Right ventricle myocardium superior (tissue), 1 donor: ENCODE results near the gene URI1. TPM values are rescaled to one million over a fixed set of nuclear protein-coding genes. Genes with fewer than 3 reads are reported as not detected.
"Not testable (repeated sequence)": the region's sequence is repeated elsewhere in the genome, so short reads cannot be mapped to it uniquely, and the experiment has no call there.

Experiments
- ATAC-seq: fragments of 200-7000 bp; cut with Tn5 transposase; one replicate; pipeline ENCODE4 v1.9.1; 2020; ENCODE audit warnings: mild to moderate bottlenecking; ENCODE audit not compliant: poor library complexity
- DNase-seq: peaks from one replicate; pipeline ENCODE4 v3.0.0-alpha.2; 2020
- intact Hi-C: fragments of 100-400 bp; cut with DNase I; formaldehyde crosslinking; loops from one replicate; pipeline ENCODE4 v1.11.2; 2022
- total RNA-seq: library from RNA; stranded (reverse); fragmentation: NEBNext Ultra II Directional; extraction: Animal tissue kit (Norgen Biotek cat#: 25700); gene quantifications from one replicate; pipeline ENCODE4 v1.2.1, GENCODE V29; 2021
- donor health status: DM: no; HTN: yes; CAD: no; lungs with severe emphysema.

URI1 gene
- total RNA-seq, 1 donor from 2014 or later, result 44.6 TPM

GRCh38 chr19:29966142-29966541 is 24.1 kb downstream of the URI1 start:
- DNase-seq, intact Hi-C loops: not testable (repeated sequence)
- peak; percentile 52 for ATAC-seq

- intact Hi-C loops, result no loop called here
- ATAC-seq, result peak; percentile 47
- DNase-seq, result no peak
Measured at GRCh38 chr19:29966588-29967249, 24.7 kb downstream of the URI1 start.

- DNase-seq, result no peak
- intact Hi-C loops, result no loop called here
- ATAC-seq, result peak; percentile 22
Measured at GRCh38 chr19:29967623-29968022, 25.6 kb downstream of the URI1 start.

DNA sequence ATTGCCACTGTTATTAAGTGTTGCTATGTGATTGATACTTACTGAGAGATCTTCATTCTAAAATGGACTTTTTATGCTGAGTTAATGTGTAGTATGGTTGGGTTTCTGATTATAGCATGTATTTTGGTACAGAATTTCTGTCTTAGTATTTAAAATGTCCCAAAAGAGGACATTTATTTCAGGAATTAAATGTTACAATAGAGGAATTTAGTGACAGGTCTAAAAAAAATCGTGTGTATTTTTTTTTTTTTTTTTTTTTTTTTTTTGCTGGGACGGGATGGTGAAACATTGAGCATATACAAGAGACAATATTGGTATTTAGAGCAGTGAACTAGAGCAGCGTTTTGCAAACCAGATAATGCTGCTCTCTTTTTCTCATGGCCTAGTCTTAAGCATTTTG is 27.9 kb downstream of the URI1 start:
- intact Hi-C loops, result no loop called here
- DNase-seq (no peak), ATAC-seq (no peak)

DNA sequence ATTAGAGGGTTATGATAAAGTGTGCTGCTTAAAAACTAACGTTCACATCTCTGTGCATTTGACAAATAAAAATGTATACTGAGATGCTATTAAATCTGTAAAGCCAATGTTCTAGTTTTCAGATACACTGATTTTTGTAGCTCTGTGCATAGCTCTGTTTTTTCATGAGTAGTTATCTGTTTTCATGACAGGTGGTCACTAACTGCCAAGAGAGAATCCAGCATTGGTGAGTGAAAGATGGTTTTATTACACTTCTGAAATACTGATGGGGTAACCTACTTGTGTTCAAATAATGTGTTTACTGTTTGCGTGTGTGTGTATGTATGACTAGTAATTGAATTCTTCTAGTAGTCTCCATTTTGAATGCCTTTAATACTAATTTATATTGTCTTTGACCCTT is 29.0 kb downstream of the URI1 start:
- no peak for DNase-seq
- no peak for ATAC-seq
- intact Hi-C loops, result no loop called here

DNA sequence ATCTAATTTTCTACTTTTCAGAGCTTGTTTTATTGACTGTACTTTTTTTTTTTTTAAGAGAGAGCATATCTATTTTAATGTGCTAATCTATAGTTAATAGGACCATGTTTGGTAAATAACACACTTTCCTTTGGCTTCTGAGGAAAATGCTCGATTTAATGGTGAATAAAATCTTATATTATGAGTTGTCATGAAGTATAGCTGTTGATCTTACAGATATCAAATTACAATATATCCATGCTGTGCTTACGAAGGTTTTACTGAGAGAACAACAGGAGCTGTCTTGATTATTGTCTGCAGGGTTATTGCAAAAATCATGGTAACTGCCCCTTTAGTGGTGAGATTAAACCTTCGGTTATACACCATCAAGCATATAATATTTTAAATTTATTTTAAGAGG is 29.6 kb downstream of the URI1 start:
- ATAC-seq (no peak), DNase-seq (no peak)
- intact Hi-C loops, result no loop called here

DNA sequence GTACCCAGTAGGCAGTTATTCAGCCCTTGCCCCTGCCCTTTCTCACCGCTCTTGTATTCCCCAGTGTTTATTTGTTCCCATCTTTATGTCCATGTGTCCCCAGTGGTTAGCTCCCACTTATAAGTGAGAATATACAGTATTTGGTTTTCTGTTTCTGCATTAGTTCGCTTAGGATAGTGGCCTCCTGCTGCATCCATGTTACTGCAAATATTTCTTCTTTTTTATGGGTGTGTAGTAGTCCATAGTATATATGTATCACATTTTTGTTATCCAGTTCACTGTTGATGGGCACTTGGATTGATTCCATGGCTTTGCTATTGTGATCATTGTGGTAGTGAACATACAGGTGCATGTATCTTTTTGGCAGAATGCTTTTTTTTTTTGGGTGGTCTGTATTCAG is 32.7 kb downstream of the URI1 start:
- DNase-seq (no peak), ATAC-seq (no peak)
- intact Hi-C loops, result no loop called here

GRCh38 chr19:29976151-29976943 is 34.3 kb downstream of the URI1 start:
- DNase-seq (no peak), ATAC-seq (no peak)
- intact Hi-C loops, result no loop called here

DNA sequence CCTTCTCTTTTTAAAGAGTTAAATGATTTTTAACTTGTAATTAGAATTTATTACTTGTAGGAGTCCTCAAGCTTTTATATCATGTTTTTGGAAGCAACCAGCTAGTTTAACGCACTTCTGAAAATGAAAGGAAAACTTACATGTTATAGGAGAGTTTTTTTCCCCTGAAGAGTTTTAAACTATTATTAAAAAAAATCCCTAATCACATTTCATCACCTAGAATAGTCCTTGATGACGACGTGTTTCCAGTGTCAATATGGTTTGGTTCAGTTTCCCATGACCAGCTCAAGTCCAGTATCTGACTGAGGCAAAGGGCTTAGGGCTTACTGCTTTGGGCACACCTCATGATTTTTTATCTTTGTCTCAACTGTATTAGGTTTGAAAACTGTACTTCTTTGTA is 36.0 kb downstream of the URI1 start:
- DNase-seq, result no peak
- ATAC-seq, result no peak
- intact Hi-C loops, result no loop called here

GRCh38 chr19:29983568-29983967 is 41.5 kb downstream of the URI1 start:
- DNase-seq (no peak), ATAC-seq (no peak)
- intact Hi-C loops, result no loop called here

DNA sequence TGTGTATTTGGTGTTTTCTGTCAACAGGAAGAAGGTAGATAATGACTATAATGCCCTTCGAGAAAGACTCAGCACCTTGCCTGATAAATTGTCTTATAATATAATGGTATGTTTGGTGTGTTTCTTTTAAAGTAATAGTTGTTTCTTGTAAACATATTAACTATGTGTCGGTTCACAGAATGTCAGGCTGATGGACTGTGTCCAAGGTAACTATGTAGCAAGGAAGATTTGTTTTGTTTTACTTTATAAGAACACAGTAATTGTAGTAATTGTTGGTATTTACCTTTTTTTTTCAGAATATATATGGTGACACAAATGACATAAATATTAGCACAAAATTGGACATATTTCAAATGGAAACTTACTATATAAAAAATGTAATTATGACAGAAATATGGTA is 43.2 kb downstream of the URI1 start:
- DNase-seq (no peak), ATAC-seq (no peak)
- intact Hi-C loops, result no loop called here

GRCh38 chr19:29988351-29988750 is 46.3 kb downstream of the URI1 start:
- intact Hi-C loops, result no loop called here
- ATAC-seq, result no peak

GRCh38 chr19:29992233-29992867 is 50.3 kb downstream of the URI1 start:
- intact Hi-C loops, result no loop called here
- ATAC-seq, result no peak
- DNase-seq, result no peak

More at GRCh38 chr19:29988351-29988750, 46.3 kb downstream of the URI1 start:
- no peak for DNase-seq

DNA sequence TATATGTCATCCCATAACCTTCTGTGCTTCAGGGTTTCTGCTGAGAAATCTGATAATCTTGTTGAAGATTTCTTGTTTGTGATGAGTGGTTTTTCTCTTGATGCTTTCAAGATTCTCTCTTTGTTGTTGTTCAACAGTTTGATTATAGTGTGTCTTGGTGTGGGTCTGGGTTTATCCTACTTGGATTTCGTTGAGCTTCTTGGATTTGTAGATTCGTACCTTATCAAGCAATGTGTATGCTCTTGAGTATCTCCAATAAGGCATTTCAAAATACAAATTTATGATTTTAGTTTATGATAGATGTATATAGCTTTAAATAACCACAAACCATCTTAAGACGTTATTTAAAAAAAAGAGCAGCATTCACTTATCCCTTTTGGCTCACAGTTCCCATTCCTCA is 57.5 kb downstream of the URI1 start:
- DNase-seq (no peak), ATAC-seq (no peak)
- intact Hi-C loops, result no loop called here

DNA sequence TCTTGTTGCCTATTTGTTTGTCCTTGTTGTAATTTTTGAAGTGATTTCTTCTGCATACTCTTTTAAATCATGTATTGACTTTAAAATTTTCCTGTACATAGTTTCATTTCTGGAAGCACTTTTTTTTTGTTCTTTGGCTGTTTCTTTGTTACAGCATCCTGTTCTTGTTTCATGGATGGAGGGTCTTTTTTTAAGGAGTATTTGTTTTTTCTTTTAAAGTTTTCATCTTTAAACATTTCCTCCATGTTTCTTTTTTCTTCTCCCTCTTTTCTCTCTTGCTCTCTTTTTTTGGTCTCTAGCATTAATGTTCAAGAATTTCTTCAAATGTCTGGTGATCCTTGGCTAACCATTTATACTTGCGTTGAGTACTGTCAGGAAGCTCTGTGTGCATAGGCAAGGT is 58.8 kb downstream of the URI1 start:
- ATAC-seq, result no peak
- DNase-seq, result no peak
- intact Hi-C loops, result no loop called here

DNA sequence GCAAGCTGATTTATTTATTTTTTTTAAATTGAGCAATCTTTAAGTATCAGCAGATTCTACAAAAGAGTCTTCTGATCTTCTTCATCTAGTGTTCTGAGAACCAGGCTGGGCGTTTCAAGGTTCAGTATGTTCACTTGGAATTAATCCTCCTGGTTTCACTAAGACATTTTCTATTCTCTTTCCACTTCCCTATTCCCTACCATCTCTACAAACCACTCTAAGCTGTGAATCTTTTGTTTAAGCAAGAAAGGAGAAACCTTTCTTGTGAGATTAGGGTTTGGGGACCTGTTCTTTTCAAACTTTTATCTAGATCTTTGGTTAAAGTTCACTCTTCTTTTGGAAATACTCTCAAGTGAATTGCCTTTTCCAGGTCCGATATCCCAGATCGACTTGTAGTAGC is 59.3 kb downstream of the URI1 start:
- ATAC-seq (no peak), DNase-seq (no peak)
- intact Hi-C loops, result no loop called here

DNA sequence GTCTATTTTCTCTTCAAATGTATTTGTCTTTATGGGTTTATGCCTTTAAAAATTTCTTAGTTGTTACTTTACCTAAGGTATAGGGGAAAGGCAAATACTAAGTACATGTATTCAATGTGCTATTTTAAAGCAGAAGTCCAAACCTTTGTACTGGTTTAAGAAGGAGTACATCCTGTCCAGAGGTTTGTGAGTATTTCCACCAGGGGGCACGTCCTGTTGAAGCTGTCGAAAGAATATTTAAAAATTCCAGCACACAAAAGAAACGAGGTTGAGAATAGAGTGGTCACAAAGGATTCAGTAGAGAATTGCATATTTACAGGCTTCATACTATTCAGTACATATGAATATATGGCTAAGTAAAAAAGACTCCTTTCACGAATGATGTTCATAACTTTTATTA is 59.8 kb downstream of the URI1 start:
- ATAC-seq (no peak), DNase-seq (no peak)
- intact Hi-C loops, result no loop called here

- intact Hi-C loops, result no loop called here
- ATAC-seq, result no peak
- no peak for DNase-seq
Measured at GRCh38 chr19:30003866-30004265, 61.8 kb downstream of the URI1 start.

GRCh38 chr19:30004403-30004802 is 62.4 kb downstream of the URI1 start:
- ATAC-seq (no peak), DNase-seq (no peak)
- intact Hi-C loops, result no loop called here

GRCh38 chr19:30006207-30006606 is 64.2 kb downstream of the URI1 start:
- intact Hi-C loops, result no loop called here
- DNase-seq (no peak), ATAC-seq (no peak)
